ENCODE results near the gene RBM19. TPM values are rescaled to one million over a fixed set of nuclear protein-coding genes. Genes with fewer than 3 reads are reported as not detected.

RBM19 gene
- total and polyA plus RNA-seq, 2 donors (not counting 1 experiment from before 2014, with no cell fraction given) = 10.5 to 16.5 TPM

DNA sequence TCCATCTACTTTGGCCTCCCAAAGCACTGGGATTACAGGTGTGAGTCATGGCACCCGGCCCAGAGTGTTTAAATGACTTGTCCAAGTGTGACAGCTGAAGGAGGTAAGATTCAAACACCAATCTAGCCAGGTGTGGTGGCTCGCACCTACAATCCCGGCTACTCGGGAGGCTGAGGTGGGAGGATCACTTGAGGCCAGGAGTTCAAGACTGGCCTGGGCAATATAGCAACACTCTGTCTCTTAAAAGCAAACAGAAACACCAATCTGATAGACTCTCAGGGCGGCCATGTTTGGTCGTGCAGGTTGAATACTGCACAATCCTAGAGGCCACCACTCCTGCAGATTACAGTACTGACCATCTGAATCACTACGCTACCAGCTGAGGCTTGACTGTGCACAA lies 68.7 kb downstream of the RBM19 start:
- H3K4me1 ChIP-seq (ENCODE audit: control insufficient read depth, extremely low read depth, insufficient read depth, low read length) = no peaks in the 10 kb centered on the region
- H3K36me3 ChIP-seq (ENCODE audit: control insufficient read depth, insufficient read depth, low read length) = no peaks in the 10 kb centered on the region
- no peak overlapping the region for H3K4me3 ChIP-seq (replicated peaks in 1 of 4; ENCODE audit: control extremely low read depth in 1 of 4, insufficient read depth in 1 of 4, low read depth in 3 of 4, low read length in 4 of 4)
- no peak overlapping the region for H3K27ac ChIP-seq (ENCODE audit: insufficient read depth, low read length)
- no peaks in the 10 kb centered on the region for H4K20me1 ChIP-seq (ENCODE audit: control insufficient read depth, extremely low read depth, insufficient read depth, low read length)
- no peak for DNase-seq (ENCODE audit: low read depth in 2 of 2)
- no peak overlapping the region for H3K9ac ChIP-seq (ENCODE audit: insufficient read depth, low read length)
- H3K9me3 ChIP-seq (ENCODE audit: control insufficient read depth, insufficient read depth, low read depth, low read length) = no peaks in the 10 kb centered on the region
- H2AFZ ChIP-seq (ENCODE audit: low read length) = no peak overlapping the region
- H3K79me2 ChIP-seq (ENCODE audit: control insufficient read depth, insufficient read depth, low read length) = no peaks in the 10 kb centered on the region
- H3K4me2 ChIP-seq (ENCODE audit: extremely low read depth, insufficient read depth, low read length) = no peak overlapping the region
- TF ChIP-seq EZH2 (IDR thresholded peaks at IDR 0.05; ENCODE audit: low read length, missing control alignments) = no peak
- TF ChIP-seq, protein P1, sequence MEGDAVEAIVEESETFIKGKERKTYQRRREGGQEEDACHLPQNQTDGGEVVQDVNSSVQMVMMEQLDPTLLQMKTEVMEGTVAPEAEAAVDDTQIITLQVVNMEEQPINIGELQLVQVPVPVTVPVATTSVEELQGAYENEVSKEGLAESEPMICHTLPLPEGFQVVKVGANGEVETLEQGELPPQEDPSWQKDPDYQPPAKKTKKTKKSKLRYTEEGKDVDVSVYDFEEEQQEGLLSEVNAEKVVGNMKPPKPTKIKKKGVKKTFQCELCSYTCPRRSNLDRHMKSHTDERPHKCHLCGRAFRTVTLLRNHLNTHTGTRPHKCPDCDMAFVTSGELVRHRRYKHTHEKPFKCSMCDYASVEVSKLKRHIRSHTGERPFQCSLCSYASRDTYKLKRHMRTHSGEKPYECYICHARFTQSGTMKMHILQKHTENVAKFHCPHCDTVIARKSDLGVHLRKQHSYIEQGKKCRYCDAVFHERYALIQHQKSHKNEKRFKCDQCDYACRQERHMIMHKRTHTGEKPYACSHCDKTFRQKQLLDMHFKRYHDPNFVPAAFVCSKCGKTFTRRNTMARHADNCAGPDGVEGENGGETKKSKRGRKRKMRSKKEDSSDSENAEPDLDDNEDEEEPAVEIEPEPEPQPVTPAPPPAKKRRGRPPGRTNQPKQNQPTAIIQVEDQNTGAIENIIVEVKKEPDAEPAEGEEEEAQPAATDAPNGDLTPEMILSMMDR (conservative IDR thresholded peaks at IDR 0.05 in 1 of 2, IDR thresholded peaks at IDR 0.05 in 1 of 2; ENCODE audit: low read depth in 1 of 2, low read length in 2 of 2) = no peak
- no peaks in the 10 kb centered on the region for H3K27me3 ChIP-seq (ENCODE audit: control insufficient read depth, insufficient read depth, low read length)

DNA sequence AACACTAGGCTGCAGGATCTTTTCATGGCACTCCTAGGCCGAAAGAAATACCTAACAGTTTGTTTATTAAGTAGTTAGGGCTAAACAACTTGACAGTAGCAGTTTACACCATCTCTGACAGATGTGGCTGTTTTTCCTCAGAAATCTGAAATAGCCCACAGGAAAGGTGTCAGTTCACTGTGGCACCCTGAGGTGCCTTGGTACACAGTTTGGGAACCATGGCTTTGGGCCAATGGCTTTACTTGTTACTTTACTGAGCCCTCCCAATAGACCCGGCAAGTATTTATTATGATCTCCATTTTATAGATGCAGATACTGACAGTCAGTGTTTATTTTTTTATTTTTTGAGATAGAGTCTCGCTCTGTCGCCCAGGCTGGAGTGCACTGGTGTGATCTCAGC lies 69.3 kb downstream of the RBM19 start:
- H3K9me3 ChIP-seq (ENCODE audit: control insufficient read depth, insufficient read depth, low read depth, low read length) = no peaks in the 10 kb centered on the region
- no peak overlapping the region for H2AFZ ChIP-seq (ENCODE audit: low read length)
- H3K79me2 ChIP-seq (ENCODE audit: control insufficient read depth, insufficient read depth, low read length) = no peaks in the 10 kb centered on the region
- no peak overlapping the region for H3K27ac ChIP-seq (ENCODE audit: insufficient read depth, low read length)
- H3K36me3 ChIP-seq (ENCODE audit: control insufficient read depth, insufficient read depth, low read length) = no peaks in the 10 kb centered on the region
- no peaks in the 10 kb centered on the region for H3K4me1 ChIP-seq (ENCODE audit: control insufficient read depth, extremely low read depth, insufficient read depth, low read length)
- H3K4me2 ChIP-seq (ENCODE audit: extremely low read depth, insufficient read depth, low read length) = no peak overlapping the region
- H3K9ac ChIP-seq (ENCODE audit: insufficient read depth, low read length) = no peak overlapping the region
- TF ChIP-seq, protein P1 (conservative IDR thresholded peaks at IDR 0.05 in 1 of 2, IDR thresholded peaks at IDR 0.05 in 1 of 2; ENCODE audit: low read depth in 1 of 2, low read length in 2 of 2) = no peak
- TF ChIP-seq EZH2 (IDR thresholded peaks at IDR 0.05; ENCODE audit: low read length, missing control alignments) = no peak
- DNase-seq (ENCODE audit: low read depth in 2 of 2) = no peak
- H3K4me3 ChIP-seq (replicated peaks in 1 of 4; ENCODE audit: control extremely low read depth in 1 of 4, insufficient read depth in 1 of 4, low read depth in 3 of 4, low read length in 4 of 4) = no peak overlapping the region
- H4K20me1 ChIP-seq (ENCODE audit: control insufficient read depth, extremely low read depth, insufficient read depth, low read length) = no peaks in the 10 kb centered on the region
- no peaks in the 10 kb centered on the region for H3K27me3 ChIP-seq (ENCODE audit: control insufficient read depth, insufficient read depth, low read length)

DNA sequence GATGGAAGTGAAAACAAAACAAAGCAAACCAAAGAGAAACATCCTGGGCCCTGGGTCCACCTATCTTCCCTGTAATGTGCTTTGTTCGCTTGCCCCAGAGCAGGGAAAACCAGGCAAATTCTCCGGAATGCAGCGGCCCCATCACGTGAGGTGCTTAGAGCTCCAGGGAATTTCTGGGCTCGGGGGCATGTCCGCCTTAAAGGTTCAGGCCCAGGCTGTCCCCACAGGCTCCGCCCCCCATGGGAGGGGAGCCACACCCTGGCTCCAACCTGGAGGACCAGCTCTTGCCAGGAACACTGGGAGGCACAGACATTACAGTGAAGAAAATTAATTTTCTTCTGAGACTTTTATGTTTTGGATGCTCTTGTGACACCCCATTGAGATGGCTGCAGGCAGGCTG lies 69.9 kb downstream of the RBM19 start:
- Histone ChIP-seq H3K79me2 (ENCODE audit: control insufficient read depth, insufficient read depth, low read length) (no peaks in the 10 kb centered on the region), H3K27me3 (ENCODE audit: control insufficient read depth, insufficient read depth, low read length) (no peaks in the 10 kb centered on the region), H4K20me1 (ENCODE audit: control insufficient read depth, extremely low read depth, insufficient read depth, low read length) (no peaks in the 10 kb centered on the region), H3K4me1 (ENCODE audit: control insufficient read depth, extremely low read depth, insufficient read depth, low read length) (no peaks in the 10 kb centered on the region), H3K9me3 (ENCODE audit: control insufficient read depth, insufficient read depth, low read depth, low read length) (no peaks in the 10 kb centered on the region), H3K9ac (ENCODE audit: insufficient read depth, low read length) (no peak overlapping the region), H2AFZ (ENCODE audit: low read length) (no peak overlapping the region), H3K27ac (ENCODE audit: insufficient read depth, low read length) (no peak overlapping the region), H3K36me3 (ENCODE audit: control insufficient read depth, insufficient read depth, low read length) (no peaks in the 10 kb centered on the region), H3K4me3 (replicated peaks in 1 of 4; ENCODE audit: control extremely low read depth in 1 of 4, insufficient read depth in 1 of 4, low read depth in 3 of 4, low read length in 4 of 4) (no peak overlapping the region), H3K4me2 (ENCODE audit: extremely low read depth, insufficient read depth, low read length) (no peak overlapping the region)
- TF ChIP-seq, protein P1 (conservative IDR thresholded peaks at IDR 0.05 in 1 of 2, IDR thresholded peaks at IDR 0.05 in 1 of 2; ENCODE audit: low read depth in 1 of 2, low read length in 2 of 2) = no peak
- TF ChIP-seq EZH2 (IDR thresholded peaks at IDR 0.05; ENCODE audit: low read length, missing control alignments) = no peak
- no peak for DNase-seq (ENCODE audit: low read depth in 2 of 2)
